HG03025 (cell line): ENCODE data around the gene MLH3.

Source experiments
- ATAC-seq: cut with Tn5 transposase; IDR thresholded peaks from one replicate; pipeline ENCODE4 v1.9.1; 2021; ENCODE audit warnings: mild to moderate bottlenecking, moderate library complexity; ENCODE audit not compliant: unreplicated experiment, low FRiP score

MLH3 gene

DNA sequence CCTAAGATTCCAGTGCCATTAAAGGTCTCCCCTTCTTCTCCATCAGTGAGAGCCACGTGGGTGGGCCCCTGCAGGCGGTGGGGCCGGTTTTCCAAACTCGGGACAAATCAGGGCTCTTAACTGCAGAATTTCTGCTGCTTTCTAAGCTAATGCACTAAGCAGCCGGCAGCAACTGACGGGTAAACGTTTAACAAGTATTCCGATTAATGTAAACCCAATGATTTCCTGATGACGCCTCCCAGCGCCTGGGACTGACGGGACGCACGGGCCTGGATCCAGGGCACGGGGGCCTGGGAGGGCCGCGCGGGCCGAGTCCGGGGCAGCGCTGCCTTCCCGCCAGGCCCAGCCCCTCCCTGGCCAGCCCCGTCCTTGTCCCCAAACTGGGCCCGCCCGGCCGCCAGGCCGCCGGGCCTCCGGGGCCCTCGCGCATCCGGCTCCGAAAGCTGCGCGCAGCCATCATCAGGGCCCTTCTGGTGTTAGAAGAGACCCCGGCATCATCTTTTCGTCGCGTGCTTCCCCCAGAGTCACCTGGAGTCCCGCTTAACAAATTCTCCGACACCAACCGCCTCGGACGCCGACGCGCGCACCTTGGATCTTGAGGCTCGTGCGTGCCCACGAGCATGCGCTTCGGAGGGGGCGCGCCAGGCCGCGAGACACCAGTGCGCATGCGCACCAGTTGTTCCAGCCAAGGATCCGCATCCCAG is at the start of gene MLH3:
MLH3 (minus strand) TSS at position 616 of the 704 bp plus-strand sequence. CDS start 1,812 bp downstream, outside the sequence.
- peak; percentile 69 for ATAC-seq

DNA sequence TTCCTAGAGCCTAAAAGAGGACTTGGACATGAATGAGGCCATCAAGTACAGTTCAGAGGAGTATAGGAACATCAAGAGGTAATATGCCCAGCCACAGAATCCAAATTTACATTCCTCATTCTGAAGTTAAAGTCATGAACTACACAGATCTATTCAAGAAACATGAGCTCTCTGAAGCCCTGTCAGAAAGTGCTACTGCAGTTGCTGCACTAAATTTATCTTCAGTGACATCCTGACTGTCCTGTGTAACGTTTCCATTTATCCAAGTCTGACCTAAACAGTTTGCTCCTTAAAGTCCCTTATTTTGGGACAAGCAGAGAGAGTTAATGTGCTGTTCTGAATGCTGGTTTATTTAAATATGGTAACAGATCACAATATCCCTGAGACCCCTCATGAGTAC is 47.4 kb upstream of the MLH3 start:
- ATAC-seq = no peak

DNA sequence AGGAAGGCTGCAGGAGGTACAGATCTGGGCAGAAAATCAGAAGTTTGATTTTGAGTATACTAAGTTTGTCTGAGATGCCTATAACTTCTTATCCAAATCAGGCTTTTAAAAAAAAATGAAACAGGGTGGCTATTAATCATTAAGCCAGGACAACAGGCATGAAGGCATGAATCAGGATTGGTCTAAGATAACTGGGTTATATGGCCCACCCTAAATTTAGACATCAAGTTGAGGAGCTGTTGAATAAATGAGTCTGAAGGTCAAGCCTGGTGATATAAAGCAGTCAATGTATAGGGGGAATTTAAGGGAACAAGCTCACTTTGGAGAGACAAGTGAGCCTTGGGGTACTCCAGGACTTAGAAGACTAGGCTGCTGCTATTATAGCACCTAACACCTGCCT is 46.9 kb upstream of the MLH3 start:
- ATAC-seq = no peak

DNA sequence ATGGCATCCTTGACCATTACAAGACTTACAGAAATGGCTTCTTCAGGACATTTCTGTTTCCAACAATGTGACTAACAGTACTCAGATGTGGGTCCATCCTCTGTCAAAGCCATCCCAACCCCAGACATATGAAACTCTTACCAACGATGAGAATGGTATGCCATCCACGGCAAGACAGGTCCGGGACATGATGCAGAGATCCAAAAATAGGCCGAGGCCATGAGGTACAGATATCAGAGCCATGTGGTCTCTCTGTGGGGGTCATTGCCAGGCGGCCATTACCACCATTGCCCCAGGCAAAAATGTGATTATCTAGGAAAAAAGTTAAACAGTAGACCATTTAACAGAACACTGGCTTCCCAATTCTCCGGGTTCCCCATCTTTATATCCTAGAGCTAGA is 45.7 kb upstream of the MLH3 start:
- no peak for ATAC-seq

DNA sequence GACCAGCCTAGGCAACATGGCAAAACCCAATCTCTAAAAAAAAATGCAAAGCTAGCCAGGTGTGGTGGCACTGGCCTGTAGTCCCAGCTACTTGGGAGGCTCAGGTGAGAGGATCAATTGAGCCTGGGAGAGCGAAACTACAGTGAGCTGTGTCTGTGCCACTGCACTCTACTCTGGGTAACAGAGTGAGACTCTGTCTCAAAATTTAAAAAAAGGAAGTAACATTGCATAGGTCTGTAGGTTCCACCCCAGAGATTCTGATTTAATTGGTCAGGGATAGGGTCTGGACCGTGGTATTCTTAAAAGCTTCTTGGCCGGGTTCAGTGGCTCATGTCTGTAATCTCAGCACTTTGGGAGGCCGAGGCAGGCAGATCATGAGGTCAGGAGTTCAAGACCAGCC is 44.4 kb upstream of the MLH3 start:
- ATAC-seq = no peak

DNA sequence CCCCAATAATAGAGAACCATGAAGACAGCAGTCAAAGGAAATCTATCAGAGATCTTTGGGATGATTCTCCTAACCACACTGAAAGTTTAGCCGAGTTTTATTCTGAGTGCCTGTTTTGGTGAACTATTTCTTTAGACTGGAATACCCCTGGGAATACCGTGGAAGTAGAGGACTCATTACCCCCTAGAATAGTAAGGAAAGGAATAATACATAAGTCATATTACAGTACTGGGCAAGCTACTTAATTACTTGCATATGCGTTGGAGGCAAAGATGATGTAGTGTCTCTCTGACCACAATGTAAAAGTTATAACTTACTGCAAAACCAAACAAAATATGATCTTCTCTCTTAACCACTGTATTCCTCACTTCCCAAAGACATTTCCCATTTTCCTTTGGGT is 43.6 kb upstream of the MLH3 start:
- ATAC-seq = no peak

DNA sequence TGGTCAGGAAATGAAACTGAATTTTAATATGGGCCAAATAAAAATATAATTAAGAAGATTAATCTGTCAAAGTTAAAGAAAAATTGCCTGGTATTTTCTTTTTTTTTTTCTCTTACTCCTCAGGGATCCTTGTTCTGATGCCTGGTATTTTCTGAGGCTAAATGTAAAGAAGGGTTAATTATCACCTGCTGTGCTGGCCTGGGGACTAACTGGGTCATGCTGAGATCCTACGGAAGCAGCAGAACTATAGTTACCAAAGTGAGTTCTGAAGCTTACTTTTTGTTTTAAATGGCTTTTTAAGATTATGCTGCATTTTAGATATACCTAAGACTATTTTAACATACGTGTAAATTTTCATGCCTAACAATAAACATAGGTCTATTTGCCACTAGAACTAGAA is 41.4 kb upstream of the MLH3 start:
- ATAC-seq = no peak

DNA sequence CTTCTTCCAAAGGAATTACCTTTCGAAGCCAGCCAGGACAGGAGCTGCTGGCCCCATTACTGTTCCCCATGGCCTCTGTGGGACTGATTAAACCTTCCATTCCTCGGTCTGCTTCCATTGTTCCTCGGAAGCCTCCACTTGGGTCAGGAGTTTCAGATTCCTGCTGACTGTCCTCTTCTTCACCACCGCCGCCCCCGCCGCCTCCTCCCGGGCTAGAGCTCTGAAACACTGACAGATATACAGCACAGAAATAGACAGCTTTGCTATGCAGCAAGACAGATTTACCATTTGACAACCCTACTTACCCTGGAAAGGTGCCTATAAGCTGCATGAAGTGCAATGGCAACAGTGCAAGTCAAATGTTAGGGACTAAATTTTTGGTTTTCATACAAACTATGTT is 40.0 kb upstream of the MLH3 start:
- no peak for ATAC-seq

DNA sequence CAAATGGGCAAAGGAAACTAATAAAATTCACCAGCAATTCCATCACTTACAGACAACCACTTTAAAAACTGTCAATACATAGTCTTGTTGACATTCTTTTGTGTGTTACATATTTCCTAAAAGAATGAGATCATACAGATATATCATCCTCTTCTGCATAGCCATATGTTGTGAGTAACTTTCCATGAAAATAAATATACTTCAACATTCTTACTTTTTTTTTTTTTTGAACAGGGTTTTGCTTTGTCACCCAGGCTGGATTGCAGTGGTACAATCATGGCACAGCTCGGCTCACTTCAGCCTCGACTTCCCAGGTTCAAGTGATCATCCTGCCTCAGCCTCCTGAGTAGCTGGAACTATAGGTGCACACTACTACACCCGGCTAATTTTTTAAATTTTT is 39.1 kb upstream of the MLH3 start:
- ATAC-seq = no peak

DNA sequence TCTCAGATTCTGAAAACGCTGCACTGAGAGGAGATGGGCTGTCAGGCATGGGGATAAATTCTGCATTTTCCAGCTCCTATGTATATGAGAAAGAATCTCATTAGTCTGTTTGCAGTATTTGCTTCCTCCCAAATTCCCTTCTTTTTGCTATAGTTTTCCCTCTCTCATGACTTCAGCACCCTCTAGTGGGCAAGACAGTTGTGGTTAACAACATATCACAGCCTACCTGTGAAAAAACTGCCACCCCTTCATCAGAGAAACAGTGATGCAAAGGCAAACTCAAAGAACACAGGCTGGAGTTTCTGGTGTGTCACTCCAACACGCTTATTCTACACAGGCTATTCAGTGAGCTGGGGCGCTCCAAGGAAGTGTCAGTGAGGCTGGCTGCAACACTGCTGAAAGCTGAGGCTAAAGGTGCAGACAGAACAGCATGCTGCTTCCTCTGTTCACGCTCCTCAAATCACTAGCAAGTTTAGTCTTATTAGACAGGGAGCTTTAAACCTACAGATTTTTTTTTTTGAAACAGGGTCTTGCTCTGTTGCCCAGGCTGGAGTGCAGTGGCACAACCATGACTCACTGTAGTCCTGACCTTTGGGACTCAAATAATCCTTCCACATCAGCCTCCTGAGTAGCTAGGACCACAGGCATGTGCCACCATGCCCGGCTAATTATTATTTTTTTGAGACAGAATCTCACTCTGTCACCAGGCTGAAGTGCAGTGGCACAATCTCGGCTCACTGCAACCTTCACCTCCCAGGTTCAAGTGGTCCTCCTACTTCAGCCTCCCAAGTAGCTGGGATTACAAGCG is 37.5 kb upstream of the MLH3 start:
- ATAC-seq = no peak

DNA sequence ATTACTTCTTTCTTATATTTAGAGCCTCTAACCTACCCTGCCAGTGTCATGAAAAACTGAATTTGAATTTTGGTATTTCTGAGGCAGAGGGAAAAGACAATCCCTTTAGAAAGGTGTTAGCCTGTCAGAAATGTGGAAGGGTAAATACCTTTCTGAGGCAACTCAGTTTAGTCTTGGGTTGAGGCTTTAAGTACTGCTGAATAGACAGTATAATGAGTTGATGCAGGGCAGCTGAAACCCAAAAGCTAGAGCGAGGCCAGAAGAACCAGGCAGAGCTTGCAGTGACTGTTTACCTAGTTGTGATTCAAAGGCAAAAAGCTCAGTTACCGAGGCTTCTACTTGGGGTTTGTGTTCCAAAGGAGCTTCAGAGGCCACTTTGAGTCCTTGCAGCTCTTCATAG is 36.9 kb upstream of the MLH3 start:
- no peak for ATAC-seq

DNA sequence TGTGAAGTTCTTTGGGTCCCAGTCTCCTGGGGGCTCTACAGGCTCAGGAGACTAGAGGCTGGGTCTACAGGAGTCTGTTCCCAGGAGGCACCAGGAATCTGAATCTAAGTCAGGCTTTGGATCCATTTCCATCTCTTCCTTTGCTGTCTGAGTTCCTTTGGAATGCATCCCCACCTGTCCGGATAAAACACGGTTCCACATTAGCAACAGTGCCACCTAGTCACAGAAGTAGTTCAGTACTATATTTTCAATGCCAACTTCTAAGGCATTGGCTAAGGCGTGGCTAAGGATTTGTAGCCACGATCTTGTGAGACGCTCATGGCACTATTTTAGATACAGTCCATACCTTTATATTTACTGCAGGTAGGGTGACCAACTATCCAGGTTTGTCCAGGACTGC is 33.2 kb upstream of the MLH3 start:
- ATAC-seq = no peak

DNA sequence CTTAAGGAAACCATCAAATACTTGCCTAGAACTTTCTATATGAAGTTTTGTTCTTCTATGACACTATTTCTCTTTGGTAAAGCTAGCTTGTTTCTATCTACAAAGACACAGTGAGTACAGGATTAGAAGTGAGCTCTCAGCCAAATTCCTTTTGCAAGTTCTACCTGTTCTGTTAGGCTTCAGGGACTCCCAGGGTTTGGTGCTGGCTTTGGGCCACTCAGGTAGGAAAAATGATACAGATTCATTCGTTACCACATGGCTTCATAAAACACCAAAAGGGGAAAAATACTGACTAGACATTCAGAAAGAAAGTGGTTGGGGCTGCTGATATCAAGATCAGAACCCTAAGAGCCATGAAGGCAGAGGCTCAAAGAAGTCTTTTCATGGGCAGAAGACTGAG is 32.0 kb upstream of the MLH3 start:
- ATAC-seq = no peak

DNA sequence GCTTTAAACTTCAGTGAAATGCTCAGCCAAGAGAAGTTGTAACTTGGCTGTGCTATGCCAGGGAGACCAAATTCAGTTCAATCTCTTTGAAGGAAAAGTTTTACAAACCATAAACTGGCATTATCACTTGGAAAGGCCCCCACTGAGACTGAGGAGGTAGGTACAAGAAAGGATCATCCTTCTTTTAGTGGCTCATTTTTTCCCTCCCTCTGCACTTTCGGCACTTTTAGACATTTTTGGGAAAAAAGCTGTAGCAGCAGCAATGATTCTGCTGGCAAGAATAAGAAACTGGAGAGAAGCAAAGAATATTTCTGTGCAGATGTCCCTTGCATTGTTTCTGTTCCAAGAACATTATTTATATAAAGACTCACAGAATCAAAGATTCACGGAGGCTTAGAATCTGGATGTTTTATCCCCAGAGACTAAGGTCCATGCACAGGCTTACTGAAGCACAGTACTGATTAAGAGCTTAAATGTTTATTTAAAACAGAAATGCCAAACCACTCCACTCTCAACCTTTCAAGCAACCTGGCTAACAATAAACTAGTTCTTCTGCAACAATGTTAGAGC is 30.5 kb upstream of the MLH3 start:
- ATAC-seq = no peak

DNA sequence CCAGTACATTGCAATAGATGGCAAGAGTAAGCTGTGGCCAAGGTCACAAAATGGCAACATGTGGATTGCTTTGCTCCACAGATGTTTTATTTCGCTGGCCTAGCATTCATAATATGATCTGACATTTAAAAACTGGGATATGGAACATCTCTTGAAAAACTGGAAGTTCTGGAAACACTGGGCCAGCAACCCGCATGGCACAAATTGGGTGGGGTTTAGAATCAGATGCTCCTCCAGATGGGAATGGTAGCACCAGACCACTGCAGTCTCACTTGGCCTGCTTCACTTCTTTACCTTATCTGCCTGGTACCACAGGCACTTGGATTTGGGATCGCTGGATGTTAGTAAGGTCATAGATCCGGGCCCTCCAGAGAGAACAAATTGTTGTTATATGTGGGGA is 28.3 kb upstream of the MLH3 start:
- no peak for ATAC-seq

DNA sequence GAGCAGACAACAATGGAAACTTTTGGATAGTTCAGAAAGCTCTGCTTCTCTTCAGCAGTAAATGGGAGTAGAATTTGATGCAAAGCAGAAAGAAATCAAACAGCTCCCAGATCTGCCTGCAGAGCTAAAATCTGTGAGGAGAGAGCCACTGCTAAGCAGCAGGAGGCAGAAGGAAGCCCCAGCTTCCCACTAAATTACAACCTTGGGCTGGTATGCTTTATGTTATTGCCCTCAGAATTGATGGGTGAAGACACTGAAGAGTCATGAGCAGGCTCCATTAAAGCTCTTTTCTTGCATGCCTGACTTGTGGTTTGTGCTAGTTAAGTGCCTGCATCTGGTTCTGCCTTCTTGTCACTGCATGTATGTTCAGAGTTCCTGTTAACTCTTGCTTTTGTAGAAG is 26.5 kb upstream of the MLH3 start:
- no peak for ATAC-seq

DNA sequence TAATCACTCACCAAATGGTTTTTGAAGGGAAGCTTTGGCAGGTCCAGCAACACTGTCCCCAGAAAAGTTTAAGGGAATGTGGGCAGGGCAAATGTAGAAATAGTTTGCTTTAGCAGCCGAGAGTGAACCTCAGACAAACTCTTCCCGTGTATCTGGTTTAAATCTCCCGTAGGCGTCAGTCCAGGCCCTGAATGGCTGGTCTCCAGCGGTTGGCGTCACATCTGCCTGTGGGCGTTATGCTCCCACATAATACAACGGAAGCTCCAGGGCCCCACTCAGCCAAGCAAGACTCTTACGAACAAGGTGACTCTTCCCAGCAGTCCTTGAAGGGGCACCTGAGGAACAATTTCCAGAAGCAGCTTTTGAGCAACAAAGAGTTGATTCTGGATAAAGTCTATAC is 19.1 kb upstream of the MLH3 start:
- no peak for ATAC-seq

DNA sequence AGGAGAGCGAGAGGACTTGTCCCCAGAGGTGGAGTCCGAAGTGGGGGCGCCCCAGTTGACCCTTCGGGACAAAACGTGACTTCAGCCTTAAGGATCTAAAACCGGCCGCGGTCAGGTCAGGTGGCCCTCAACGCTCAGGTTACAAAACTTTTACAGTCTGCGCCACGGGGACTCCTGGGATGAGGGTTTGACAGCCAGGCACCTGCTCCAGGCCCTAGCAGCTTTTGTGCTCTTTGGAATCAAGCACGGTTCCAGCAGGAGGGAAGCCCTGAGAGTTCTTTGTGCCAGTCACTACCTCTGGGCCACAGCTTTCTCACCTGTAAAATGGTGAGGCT is 18.5 kb upstream of the MLH3 start:
- ATAC-seq = no peak

DNA sequence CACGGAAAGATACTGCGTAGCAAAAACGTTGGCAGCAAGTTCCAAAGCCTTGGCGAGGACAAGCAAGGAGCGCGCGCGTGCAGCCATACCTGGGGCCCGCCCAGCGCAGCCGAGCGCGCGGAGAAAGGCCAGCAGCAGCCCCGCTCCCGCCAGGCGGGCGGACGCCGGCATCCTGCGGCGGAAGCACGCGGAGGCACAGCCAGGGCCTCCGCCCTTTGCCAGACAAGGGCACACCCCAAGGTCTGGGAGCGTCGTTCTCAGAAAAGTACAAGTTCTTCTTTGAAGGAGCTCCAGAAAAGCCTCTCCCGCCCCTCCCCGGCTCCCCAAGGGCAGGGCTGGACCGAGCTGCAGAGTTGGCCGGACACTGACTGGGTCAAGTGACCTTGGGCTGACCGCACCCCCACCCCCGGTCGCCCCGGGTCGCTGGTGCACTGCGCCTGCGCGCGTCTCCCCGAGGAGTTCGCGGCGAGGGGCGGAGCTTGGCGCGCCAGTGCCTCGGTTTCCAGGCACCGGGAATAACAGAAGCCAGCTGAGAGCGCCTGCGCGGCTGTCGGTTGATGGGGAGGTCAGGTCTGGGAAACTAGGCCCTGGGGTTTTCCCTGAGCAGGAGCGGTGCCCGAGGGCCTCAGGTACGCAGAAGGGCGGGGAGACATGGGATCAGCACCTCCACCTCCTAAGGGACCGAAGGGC is 18.0 kb upstream of the MLH3 start, which contains the start of gene ZC2HC1C:
ZC2HC1C (plus strand) TSS at position 521 of the 690 bp plus-strand sequence. CDS start 933 bp downstream, outside the sequence.
- peak; percentile 49 for ATAC-seq

DNA sequence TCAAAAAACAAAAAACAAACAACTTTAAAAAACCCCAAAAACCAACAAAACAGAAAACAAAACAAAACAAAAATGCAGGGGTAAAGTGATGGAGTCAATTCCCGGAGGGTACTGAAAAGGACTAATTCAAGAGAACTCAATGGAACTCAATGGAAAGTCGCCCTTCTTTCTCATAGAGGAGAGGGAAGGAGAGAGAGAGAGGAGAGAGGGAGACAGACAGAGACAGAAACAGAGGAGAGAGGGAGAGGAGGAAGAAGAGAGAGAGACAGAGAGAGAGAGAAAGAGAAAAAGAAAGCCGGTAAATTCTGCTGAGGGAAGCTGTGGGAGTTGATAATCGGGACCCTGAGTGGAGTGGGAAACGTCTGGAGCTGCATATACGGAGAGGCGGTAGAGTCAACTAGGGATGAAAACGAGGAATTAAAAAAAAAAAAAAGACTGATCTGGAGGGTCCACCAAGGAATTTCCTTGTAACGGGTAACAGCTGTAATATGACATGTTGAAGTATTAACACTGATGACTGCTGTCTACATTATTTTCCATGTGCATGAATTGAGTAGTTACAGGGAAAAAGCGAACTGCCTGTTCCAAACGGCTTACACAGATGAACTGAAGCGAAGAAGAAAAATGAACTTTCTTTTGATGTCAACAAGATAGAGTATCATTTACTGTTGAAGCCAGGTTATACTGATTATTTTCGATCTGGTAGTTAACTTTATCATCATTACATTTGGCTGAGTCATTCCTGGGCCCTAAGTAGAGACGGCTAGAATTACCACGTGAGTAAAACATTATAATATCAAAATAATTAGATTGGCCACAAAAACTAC is 17.2 kb upstream of the MLH3 start:
- ATAC-seq = no peak
